Measurements from ENCODE around the gene COL6A3.
"Not testable (repeated sequence)": the region's sequence is repeated elsewhere in the genome, so short reads cannot be mapped to it uniquely, and the experiment has no call there.

The COL6A3 gene

DNA sequence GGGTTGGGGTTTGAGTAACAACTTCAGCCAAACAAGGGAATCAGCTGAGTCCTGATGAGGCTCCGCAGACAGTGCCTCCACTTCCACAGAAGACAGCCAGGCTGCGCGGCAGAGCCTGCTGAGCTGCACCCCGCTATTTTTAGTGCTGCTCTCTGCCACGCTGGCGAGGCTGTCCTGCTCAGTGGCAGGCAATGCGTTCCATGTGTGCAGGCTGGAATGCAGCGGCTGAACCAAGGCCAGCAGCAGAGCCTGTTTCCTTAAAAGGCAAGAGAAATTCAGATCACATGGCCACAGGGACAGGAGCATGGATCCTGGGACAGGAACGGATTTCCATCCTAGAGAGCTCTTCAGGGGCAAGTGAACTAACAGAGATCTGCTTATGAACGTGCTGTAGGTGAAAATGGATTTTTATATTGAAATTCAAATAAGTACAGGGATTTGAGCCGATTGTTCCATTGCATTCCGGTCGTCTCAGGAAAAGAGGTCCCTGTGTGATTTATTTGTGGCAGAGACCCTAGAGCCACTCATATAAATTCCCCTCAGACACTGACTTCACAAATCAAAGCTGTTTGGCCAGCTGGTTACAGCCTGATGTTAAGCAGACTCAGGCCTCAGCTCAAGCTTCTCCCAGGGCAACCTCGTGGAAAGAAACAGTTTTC is 98.7 kb downstream of the COL6A3 start:
- no peak for DNase-seq (ENCODE audit: low read depth in 2 of 2)

DNA sequence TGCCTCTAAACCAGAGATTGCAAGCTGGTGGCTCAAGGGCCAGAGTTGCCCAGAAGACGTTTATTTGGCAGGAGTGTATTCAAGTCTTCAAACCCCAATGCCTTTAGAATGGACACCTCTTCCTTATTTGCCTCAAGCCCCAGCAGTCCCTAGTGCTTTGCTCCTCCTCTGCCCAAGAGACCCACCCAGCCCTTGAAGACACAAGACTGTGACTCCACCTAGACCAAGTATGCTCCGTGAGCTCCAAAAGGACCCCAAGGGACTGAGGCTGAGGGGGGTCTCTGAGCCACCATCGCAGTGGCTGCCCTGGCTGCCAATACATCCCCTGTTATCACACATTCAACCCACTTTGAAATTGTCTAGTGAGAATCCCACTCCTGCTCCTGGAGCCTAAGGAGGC is 99.3 kb downstream of the COL6A3 start:
- DNase-seq (ENCODE audit: low read depth in 2 of 2), result no peak

DNA sequence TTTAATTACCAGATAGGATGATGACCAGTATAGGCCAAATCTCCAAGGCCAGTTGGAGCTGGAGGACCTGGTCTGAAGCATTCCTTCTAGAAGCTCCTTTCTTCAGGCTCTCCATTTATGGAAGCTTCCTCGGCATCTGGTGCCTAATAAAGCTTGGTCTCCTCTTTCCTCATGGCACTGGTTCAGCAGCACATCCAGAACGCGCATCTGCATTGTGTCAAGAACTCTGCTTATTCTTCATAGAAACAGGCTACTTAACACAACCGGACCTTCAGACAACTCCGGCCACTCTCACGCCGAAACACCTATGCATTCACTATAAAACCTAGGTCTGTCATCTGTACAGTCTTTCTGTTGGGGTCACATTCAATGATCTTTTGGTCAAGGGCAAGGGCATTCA is 99.8 kb downstream of the COL6A3 start:
- DNase-seq (ENCODE audit: low read depth in 2 of 2), result no peak

DNA sequence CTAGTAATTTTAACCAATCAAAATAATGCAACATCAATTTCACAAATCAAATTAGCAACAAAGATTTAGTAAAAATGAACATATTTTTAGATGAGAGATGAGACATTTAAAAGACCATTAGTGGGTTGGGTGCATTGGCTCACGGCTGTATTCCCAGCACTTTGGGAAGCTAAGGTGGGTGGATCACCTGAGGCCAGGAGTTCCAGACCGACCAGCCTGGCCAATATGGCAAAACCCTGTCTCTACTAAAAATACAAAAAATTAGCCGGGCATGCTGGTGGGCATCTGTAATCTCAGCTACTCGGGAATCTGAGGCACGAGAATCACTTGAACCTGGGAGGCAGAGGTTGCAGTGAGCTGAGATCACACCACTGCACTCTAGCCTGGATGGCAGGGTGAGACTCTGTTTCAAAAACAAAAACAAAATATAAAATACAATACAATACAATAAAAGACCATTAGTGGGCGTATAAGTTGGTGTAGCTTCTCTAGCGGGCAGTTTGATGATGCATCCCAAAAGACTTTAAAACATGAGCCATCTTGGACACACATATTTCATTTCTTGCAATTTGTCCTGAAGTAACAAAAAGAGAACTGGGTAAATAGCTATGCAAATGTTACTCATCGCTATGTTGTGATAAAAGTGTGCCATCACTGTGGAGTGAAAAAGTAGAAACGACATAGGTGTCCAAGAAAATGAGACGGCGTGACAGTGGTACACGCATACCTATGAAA is 101.8 kb downstream of the COL6A3 start:
- no peak for DNase-seq (ENCODE audit: low read depth in 2 of 2)

DNA sequence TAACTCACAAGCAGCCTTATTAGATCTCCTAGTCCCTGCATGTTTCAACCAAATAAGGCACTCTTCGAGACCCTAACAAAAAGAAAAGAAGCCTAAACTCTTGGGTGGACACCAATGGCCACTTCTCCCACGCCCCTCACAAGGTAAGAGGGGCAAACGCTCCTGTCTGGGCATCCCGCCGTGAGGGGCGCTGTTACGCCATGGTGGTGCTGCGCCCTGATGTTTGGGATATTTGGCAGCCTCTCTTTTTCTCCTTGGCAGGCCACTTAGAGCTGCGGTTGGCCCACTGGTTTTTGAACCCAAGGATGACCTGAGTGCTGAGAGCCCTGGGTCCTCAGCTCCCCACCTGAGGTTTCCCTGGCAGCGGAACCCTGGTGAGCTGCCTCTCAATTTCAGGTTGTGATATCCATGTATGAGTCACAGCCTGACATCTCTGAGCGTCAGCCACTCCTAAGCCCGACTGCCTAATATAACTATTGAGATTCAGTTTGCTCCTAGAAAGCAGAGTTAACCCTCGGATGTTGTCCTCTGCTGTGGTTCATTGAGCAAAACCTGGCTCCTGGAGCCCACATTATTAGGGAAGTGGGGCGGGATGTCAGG is 103.3 kb downstream of the COL6A3 start:
- DNase-seq (ENCODE audit: low read depth in 2 of 2), result no peak

DNA sequence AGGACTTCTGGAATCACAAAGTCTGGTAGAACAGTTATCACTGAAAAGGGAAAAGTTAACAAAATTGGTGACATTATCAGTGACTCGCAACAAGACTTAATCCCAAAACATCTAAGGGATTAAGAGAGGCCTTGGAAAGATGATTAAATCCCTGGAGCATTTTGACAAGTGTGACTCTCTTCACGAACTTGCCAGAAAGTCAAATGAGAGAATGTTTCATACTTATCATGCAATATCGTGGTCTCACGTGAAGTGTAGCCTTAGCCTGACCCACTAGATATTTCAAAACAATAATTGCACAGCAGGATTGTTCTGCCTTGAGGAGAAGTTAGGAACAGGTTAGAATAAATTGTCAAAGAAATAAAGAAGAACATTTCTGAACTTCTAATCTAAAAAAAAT is 104.5 kb downstream of the COL6A3 start:
- no peak for DNase-seq (ENCODE audit: low read depth in 2 of 2)

DNA sequence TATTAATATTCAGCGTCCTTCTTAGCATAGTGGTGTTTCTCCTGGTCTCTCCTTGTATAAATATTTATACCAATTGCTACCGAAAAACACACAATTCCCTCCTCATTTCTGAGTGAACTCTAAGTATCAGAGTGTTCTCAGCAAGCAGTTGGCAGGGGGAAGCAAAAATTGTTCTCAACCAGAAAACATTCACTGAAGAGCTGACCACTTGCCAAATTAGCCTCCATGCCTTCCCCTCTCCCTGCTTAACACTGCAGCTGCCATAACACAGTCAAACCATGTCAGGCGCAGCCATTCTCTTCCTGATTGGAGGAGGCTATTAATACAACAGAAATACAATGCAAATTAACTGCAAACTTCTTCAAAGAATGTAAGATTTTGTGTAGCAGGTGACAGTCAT is 105.0 kb downstream of the COL6A3 start:
- DNase-seq (ENCODE audit: low read depth in 2 of 2), result no peak

DNA sequence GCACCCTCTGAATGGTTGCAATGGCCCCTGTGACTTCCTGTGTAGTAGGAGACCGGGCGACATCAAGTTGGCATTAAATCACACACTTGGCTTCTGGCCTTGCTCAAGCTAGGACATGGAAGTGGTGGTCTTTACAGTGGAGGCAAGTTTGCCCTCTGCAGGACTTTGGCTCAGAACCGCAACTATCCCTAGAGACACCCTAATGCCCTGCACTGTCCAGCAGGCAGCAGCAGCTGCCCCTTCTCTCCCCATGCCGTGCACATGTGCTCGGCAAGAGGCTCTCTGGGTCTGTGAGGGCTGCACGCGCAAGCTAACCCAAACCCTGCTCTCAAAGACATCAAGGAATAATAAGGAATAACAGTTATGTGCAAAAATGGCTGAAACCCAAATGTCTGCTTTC is 106.5 kb downstream of the COL6A3 start:
- no peak for DNase-seq (ENCODE audit: low read depth in 2 of 2)

DNA sequence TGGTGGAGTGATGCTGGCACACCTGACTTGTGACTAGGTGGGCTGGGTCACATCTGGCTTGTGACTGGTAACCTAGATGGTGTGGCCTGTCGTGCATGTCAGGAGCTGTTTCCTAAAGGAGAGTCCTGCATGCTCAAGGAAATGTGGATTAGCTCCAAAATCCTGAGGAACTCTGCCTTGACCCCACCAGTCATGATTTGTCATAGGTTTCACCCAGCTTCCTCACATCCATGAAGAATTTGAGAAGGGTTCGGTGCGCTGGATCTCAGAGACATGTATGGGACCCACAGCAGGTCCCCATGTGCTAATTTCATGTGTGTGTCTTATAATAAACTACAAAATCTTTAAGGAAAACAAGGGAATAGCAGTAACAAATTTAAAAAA is 107.2 kb downstream of the COL6A3 start:
- no peak for DNase-seq (ENCODE audit: low read depth in 2 of 2)

DNA sequence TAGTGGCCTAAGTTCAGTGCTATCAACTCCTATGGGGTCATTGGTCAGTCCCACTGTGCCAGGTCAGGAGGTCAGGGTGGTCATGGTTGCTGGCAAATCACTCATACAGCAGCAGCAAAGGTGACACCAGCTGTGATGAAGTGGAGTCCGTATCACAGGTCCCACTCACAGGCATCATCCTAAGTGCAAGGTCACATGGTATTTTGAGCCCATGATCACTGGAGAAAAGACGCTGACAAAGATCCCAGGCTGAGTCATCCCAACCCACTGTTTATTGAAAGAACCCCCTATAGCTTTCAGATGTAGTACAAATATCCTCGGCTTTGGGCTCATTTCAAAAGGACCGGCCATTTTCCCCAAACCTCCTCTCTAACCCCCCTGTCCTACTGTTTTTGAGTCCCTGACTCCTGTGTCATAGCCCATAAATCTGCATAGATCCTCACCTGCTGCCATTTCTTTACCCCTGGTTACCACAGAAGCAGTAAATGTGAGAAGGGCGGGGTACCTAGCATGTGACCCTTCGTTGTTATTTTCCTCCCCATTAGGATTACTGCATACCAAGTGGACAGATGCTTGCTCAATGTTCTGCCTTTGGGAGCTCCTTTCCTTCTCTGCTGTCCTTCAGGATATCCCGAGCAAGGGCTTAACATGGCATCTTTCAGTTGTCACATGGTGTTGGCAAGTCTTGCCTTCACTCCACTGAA is 107.7 kb downstream of the COL6A3 start:
- DNase-seq (ENCODE audit: low read depth in 2 of 2), result no peak

DNA sequence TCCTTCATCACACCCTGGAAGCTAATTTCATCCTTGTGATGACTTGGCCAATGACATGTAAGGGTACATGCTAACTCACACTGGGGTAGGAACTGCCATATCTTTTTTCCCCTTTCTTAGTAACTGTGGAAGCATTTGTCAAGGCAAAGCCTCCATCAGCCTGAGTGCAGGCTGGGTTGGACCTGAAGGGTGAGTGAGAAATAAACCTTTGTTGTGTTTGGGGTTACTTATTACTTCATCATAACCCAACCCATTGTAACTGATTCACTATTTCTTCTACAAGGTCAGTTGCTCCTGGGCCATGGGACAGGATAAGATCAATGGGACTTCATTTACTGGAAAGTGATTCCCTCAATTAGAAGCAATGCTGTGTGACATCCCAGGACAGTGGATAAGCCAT is 108.4 kb downstream of the COL6A3 start:
- DNase-seq (ENCODE audit: low read depth in 2 of 2), result no peak

DNA sequence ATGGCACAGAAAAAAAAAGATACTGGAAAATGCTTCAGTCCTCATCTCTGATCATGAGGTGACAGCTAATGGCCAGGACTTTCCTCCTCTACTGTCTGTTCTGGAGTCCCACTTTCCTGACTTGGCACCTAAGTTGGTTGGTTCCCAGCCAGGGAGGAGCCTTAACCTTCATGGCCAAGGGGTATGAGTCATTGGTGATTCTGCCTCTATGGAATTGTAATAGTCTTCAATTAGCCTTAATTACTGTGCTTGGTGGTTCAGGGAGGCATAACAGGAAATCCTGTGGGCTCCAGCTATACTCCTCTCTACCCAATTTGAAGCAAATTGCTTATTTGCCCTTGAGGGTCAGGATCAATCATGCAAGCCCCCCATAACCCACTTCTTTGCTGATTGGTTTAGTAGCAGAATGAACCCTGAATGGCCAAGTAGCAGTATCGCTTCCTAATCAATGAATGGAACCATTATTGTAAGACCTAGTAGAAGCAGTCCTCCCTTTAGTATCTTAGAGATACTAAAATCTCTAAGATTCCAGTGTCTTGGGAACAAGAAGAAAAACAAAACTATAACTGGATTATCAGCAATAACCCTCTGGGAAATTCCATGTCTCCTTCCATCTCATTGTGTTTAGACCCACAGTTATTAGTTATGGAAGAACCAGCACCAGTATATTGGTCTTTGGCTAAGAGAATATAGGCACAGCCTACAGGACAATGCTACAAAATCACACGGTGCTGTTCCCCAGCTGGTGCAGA is 109.0 kb downstream of the COL6A3 start:
- no peak for DNase-seq (ENCODE audit: low read depth in 2 of 2)

DNA sequence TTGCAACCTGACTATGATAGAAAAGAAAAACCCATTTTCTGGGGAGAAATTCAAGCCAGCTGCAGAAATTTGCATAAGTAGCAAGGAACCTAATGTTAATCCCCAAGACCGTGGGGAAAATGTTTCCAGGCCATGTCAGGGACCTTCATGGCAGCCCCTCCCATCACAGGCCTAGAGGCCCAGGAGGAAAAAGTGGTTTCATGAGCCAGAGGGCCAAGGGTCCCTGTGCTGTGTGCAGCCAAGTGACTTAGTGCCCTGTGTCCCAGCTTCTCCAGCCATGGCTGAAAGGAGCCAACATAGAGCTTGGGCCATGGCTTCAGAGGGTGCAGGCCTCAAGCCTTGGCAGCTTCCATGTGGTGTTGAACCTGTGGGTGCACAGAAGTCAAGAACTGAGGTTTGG is 110.7 kb downstream of the COL6A3 start:
- not testable (repeated sequence) for DNase-seq (ENCODE audit: low read depth in 2 of 2)

DNA sequence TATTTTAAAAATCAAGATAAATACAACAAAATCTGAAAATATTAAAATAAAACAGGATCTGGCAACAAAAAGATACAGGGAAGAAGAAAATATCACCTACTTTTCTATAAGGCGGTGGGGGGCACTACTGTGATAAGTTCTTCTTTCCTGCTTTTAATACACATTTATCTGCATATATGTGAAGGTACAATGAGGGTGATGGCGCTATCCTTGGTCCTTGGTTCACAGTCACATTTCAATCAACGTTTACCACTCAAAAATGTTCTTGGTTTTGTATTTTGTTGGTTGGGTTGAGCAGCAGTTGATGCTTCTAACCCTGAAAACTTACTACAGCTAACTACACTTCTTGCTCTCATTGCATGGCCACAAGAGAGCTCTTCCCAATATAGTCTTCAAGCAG is 112.4 kb downstream of the COL6A3 start:
- DNase-seq (ENCODE audit: low read depth in 2 of 2), result no peak

DNA sequence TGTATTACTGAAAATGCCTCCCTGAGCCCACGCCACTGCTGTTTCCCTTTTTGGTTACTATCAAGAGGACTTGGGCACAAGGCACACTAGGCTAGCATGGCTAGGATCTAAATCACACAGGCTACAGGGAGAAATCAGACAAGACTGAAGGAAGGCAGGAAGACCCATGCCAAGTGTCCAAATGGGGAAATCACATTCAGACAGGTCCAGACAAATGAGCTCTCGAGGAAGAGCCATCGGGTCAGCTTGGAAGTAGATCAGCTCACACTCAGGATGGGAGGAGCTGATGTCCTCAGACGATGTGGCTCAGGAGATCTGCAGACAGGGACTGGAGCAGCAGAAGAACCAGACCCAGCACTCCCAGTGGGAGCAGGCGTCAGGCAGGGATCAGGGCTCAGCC is 113.2 kb downstream of the COL6A3 start:
- no peak for DNase-seq (ENCODE audit: low read depth in 2 of 2)

DNA sequence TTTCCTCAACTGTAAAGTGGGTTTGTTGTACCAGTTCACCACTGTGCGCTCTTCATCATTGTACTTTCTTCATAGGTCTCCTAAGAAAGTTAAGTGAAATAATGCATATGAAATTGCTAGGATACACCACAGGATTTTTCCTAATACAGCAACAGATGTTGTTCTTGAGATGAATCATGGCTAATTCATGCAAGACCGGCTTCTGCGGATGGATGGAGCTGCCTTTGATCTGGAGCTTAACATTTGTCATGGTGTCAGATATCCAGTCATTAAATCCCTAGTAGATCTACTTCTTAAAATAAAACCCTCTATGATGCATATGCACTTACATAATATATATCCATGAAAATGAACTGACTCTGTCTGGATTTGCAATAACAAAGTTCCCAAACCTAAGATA is 114.1 kb downstream of the COL6A3 start:
- no peak for DNase-seq (ENCODE audit: low read depth in 2 of 2)

DNA sequence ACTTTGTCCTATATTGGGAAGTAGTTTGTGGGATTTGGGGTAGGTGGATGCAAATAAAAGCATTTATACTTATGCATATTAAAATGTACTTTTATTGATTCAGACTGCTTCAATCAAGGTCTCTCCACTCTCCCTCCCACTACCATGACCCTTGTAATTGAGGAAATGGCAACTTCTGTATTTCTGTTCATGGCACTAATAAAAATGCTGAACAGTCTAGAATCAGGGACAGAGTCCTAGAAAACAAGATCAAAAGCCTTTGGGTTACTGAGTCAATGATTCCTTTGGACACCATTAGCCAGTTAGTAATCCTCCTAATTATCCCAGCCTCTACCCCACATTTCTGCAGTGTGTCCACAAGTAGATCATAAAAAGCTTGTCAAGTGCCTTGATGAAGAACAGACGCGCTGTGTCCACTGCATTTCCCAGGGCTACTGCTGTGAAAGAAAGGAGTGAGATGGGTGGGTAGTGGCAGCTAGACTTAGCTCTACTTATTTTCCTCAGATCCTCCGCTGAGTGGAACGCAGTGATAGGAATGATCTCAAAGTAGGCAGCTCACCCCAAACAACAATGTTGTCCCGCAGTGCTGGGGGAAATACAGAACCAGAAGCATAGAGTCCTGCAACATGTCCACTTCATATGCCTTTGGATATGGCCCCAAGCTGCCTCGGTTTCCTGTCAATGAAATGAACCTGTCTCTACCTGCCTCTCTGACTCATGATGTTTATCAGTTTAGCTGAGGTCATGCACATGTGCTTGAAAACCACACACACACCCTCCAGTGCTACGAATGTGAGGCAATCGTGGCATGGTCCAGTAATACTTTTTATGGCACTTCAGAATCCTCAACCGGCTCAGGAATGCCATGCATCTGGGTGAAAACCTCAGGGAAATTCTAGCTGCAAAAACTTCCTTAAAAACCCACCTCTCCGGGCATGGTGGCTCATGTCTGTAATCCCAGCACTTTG is 115.5 kb downstream of the COL6A3 start:
- no peak for DNase-seq (ENCODE audit: low read depth in 2 of 2)

DNA sequence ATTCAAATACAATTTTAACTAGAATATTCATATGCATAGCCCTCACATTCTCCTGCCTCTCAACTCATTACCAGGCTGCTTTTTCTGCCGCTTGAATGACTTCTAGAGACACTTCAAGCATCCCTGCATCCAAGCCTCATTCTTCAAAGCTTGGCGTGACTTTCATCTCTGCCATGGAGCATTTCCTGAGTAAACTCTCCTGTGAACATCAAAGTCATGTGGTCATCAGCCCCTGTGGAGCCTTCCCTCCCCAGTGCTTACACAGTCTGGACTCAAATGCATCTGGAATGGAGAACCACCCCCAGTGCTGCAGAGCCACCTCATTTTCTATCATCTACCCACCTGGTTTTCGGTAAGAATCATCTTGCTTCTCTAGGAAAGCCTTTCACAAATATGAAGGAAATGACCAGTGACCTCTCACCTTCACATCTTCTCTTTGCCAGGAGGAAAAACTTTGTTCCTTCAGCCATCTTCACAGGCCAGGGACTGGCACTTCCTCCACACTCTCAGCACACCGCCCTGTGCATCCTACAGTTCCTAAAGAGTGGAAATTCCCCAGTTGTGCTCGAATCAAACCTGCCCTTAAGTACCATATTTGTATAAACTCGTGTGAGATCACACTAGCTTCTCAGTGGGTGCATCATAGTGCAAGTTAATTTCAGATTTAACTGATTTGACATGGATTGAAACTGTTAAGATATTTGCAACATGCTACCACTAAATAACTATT is 116.4 kb downstream of the COL6A3 start:
- DNase-seq (ENCODE audit: low read depth in 2 of 2), result no peak

DNA sequence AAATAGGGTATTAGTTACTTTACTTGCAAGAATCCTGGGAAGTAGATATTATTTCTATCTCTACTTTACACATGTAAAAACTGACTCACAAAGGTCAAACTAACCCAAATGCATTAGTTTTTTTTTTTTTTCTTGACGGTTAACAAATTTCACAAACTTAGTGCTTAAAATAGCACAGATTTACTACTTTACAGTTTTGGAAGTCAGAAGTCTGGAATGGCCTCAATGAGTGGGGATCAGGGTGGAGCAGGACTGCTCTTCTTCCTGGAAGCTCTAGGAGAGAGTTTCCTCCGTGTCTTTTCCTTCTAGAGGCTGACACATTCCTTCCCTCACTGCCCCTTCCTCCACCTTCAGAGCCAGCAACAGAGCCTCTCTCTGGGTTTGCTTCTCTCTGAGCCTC is 117.2 kb downstream of the COL6A3 start:
- DNase-seq (ENCODE audit: low read depth in 2 of 2), result no peak

DNA sequence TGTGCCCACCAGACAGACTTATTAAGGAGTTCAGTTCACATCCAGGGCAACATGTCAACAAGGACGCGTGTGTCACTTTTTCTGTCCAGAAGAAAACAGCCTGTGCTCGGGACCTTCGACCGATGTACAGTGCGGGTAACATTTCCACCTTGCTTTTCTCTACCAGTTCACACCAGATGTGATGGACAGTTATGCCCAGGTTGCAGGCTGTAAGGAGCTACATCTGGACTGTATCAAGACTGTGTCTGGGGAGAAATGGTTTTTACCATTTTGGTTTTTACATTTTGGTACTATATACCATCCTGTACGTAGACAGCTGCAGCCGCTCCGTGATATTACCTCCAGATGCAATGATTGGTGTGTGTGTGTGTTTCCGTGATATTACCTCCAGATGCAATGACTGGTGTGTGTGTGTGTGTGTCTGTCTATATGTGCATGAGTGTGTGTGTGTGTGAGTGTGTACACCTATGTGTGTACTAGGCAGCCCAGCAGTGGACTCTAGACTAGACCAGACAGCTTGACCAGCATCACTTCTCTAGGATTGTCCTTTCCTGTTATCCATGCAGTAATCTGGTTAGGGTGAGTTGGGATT is 118.0 kb downstream of the COL6A3 start:
- no peak for DNase-seq (ENCODE audit: low read depth in 2 of 2)

All from stimulated activated CD8-positive, alpha-beta memory T cell treated with anti-CD3 and anti-CD28 coated beads, Interleukin-15, amount 100 ng/mL, for 48 hours (primary cell).